GM11168 (cell line): ENCODE data around the gene KCTD7.
"Not testable (repeated sequence)": the region's sequence is repeated elsewhere in the genome, so short reads cannot be mapped to it uniquely, and the experiment has no call there.

ENCODE experiments used
- in situ Hi-C: fragments of 300-500 bp; cut with MboI; formaldehyde crosslinking; loops from one replicate; pipeline ENCODE4 v1.12.0; 2022; ENCODE audit warnings: low sequenced_read_pairs; ENCODE audit not compliant: unreplicated experiment

Gene KCTD7

GRCh38 chr7:66614596-66614995 lies 14.1 kb upstream of the KCTD7 start:
- in situ Hi-C loops = not testable (repeated sequence)

- in situ Hi-C loops = no loop called here
These were observed 13.0 kb upstream of the KCTD7 start for GRCh38 chr7:66615699-66616098.

- in situ Hi-C loops = no loop called here
These were observed 11.4 kb upstream of the KCTD7 start for GRCh38 chr7:66617295-66617694.

GRCh38 chr7:66619341-66619948 lies 9.2 kb upstream of the KCTD7 start:
- in situ Hi-C loops = not testable (repeated sequence)

- in situ Hi-C loops = no loop called here
These were observed 2.2 kb upstream of the KCTD7 start for GRCh38 chr7:66626331-66626934.

- in situ Hi-C loops = no loop called here
These were observed 1.5 kb upstream of the KCTD7 start for GRCh38 chr7:66627151-66627681.

GRCh38 chr7:66627881-66628360 lies 760 bp upstream of the KCTD7 start:
- in situ Hi-C loops = no loop called here

GRCh38 chr7:66629222-66630062 lies 761 bp downstream of the KCTD7 start:
- in situ Hi-C loops = no loop called here

- in situ Hi-C loops = no loop called here
These were observed 1.9 kb downstream of the KCTD7 start for GRCh38 chr7:66630531-66630930.

GRCh38 chr7:66631471-66631870 lies 2.8 kb downstream of the KCTD7 start:
- in situ Hi-C loops = no loop called here

- in situ Hi-C loops = loop anchor here (5.0 kb wide), 1 partner anchor 37 kb away; no protein-coding TSS in a partner anchor
These were observed 6.1 kb downstream of the KCTD7 start for GRCh38 chr7:66634816-66635215.

- in situ Hi-C loops = loop anchor here (5.0 kb wide), 1 partner anchor 37 kb away; no protein-coding TSS in a partner anchor
These were observed 6.8 kb downstream of the KCTD7 start for GRCh38 chr7:66635322-66635981.

- in situ Hi-C loops = loop anchor here (5.0 kb wide), 1 partner anchor 36 kb away; no protein-coding TSS in a partner anchor
These were observed 7.4 kb downstream of the KCTD7 start for GRCh38 chr7:66635982-66636546.

GRCh38 chr7:66638309-66639099 lies 9.8 kb downstream of the KCTD7 start:
- in situ Hi-C loops = loop anchor here (5.0 kb wide), 1 partner anchor 34 kb away; no protein-coding TSS in a partner anchor

GRCh38 chr7:66639773-66640172 lies 11.1 kb downstream of the KCTD7 start:
- in situ Hi-C loops = loop anchor here (5.0 kb wide), 1 partner anchor 33 kb away; no protein-coding TSS in a partner anchor

- in situ Hi-C loops = no loop called here
These were observed 12.3 kb downstream of the KCTD7 start for GRCh38 chr7:66640802-66641525.

GRCh38 chr7:66641526-66641871 lies 12.8 kb downstream of the KCTD7 start:
- in situ Hi-C loops = no loop called here

- in situ Hi-C loops = no loop called here
These were observed 13.5 kb downstream of the KCTD7 start for GRCh38 chr7:66642186-66642585.
